Measurements from ENCODE around the gene RRP1B. TPM values are rescaled to one million over a fixed set of nuclear protein-coding genes. Genes with fewer than 3 reads are reported as not detected.

RRP1B gene
- total and polyA plus RNA-seq, 4 donors: 7.3 to 12.6 (median 8.4) TPM

DNA sequence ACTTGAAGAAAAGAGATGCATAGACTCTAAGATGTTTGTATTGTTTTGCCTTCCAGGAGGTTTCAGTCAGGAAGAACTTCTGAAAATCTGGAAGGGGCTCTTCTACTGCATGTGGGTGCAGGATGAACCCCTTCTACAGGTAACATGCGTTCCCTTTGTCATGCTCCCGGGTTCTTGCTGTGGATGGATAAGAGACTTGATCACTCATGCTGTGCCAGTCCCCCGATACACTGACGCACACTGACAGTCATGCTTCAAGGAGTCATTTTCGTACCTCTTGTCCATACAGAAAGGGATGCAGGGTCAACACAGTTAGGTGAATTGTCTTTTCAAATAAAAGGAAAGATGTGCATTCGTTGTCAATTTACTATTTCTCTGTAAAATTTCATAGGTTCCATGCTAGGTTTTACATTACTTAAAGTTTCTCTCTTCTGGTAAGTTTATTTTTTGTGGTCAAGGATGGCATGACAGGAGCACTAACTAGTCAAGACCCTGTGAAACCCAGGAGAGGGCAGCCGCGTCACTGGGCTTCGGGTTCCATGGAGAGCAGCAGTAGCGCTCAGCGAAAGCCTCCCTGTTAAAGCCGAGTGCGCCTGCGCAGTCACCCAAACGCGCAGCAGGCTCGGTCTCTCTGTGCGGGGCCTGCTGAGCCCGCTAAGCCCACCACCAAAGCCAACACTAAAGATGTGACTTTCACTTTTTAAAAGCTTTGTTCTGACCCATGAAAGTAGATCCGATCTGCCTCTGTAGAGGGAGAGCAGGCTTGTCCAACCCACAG lies 10.7 kb downstream of the RRP1B start:
- Histone ChIP-seq H3K9me3 (ENCODE audit: control insufficient read depth in 4 of 4, low read length in 3 of 4) (no peaks in the 10 kb centered on the region), H3K4me3 (ENCODE audit: low read depth in 1 of 3, low read length in 3 of 3) (no peak overlapping the region), H3K27ac (ENCODE audit: low read depth in 1 of 2, low read length in 2 of 2) (no peak overlapping the region), H3K36me3 (ENCODE audit: control insufficient read depth in 4 of 4, insufficient read depth in 3 of 4, low read depth in 1 of 4, low read length in 3 of 4) (peaks cover 5 to 28% (median 15%) of the 10 kb centered on the region in 4 donors), H3K9ac (ENCODE audit: low read depth in 1 of 2, low read length in 2 of 2) (no peak overlapping the region), H3K4me1 (ENCODE audit: control insufficient read depth in 4 of 4, insufficient read depth in 4 of 4, low read length in 3 of 4) (no peaks in the 10 kb centered on the region), H3K27me3 (ENCODE audit: control insufficient read depth in 4 of 4, insufficient read depth in 4 of 4, low read length in 3 of 4) (no peaks in the 10 kb centered on the region)
- no peak for DNase-seq (ENCODE audit: low spot score)
- WGBS: 97% methylated on average over 20 of the region's 20 CpGs
- TF ChIP-seq CTCF (IDR thresholded peaks at IDR 0.05; ENCODE audit: low read depth, low read length, missing input control): peak; percentile 1
- TF ChIP-seq FOXA2 (IDR thresholded peaks at IDR 0.05): no peak

GRCh38 chr21:43675871-43676270 lies 16.5 kb downstream of the RRP1B start:
- Histone ChIP-seq H3K9me3 (ENCODE audit: control insufficient read depth in 4 of 4, low read length in 3 of 4) (no peaks in the 10 kb centered on the region), H3K4me3 (ENCODE audit: low read depth in 1 of 3, low read length in 3 of 3) (no peak overlapping the region), H3K27ac (ENCODE audit: low read depth in 1 of 2, low read length in 2 of 2) (no peak overlapping the region), H3K9ac (ENCODE audit: low read depth in 1 of 2, low read length in 2 of 2) (no peak overlapping the region), H3K27me3 (ENCODE audit: control insufficient read depth in 4 of 4, insufficient read depth in 4 of 4, low read length in 3 of 4) (no peaks in the 10 kb centered on the region), H3K36me3 (ENCODE audit: control insufficient read depth in 4 of 4, insufficient read depth in 3 of 4, low read depth in 1 of 4, low read length in 3 of 4) (peaks cover 8 to 40% (median 26%) of the 10 kb centered on the region in 4 donors), H3K4me1 (ENCODE audit: control insufficient read depth in 4 of 4, insufficient read depth in 4 of 4, low read length in 3 of 4) (no peaks in the 10 kb centered on the region)
- DNase-seq (ENCODE audit: low spot score): no peak
- TF ChIP-seq YY1 (IDR thresholded peaks at IDR 0.05): no peak
- TF ChIP-seq NR2F2 (IDR thresholded peaks at IDR 0.05): no peak
- TF ChIP-seq TAF1 (conservative IDR thresholded peaks at IDR 0.05): no peak
- TF ChIP-seq, protein P1, sequence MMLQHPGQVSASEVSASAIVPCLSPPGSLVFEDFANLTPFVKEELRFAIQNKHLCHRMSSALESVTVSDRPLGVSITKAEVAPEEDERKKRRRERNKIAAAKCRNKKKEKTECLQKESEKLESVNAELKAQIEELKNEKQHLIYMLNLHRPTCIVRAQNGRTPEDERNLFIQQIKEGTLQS (IDR thresholded peaks at IDR 0.05): no peak
- no peak for TF ChIP-seq EGR1 (IDR thresholded peaks at IDR 0.05; ENCODE audit: low read depth in 2 of 2)
- TF ChIP-seq MAX (IDR thresholded peaks at IDR 0.05): no peak
- TF ChIP-seq FOXA2 (IDR thresholded peaks at IDR 0.05): no peak
- no peak for TF ChIP-seq CTCF (IDR thresholded peaks at IDR 0.05; ENCODE audit: low read depth, low read length, missing input control)
- TF ChIP-seq ZBTB33 (IDR thresholded peaks at IDR 0.05): no peak
- no peak for TF ChIP-seq JUND (IDR thresholded peaks at IDR 0.05)
- no peak for TF ChIP-seq HNF4A (conservative IDR thresholded peaks at IDR 0.05)
- TF ChIP-seq, protein P2, sequence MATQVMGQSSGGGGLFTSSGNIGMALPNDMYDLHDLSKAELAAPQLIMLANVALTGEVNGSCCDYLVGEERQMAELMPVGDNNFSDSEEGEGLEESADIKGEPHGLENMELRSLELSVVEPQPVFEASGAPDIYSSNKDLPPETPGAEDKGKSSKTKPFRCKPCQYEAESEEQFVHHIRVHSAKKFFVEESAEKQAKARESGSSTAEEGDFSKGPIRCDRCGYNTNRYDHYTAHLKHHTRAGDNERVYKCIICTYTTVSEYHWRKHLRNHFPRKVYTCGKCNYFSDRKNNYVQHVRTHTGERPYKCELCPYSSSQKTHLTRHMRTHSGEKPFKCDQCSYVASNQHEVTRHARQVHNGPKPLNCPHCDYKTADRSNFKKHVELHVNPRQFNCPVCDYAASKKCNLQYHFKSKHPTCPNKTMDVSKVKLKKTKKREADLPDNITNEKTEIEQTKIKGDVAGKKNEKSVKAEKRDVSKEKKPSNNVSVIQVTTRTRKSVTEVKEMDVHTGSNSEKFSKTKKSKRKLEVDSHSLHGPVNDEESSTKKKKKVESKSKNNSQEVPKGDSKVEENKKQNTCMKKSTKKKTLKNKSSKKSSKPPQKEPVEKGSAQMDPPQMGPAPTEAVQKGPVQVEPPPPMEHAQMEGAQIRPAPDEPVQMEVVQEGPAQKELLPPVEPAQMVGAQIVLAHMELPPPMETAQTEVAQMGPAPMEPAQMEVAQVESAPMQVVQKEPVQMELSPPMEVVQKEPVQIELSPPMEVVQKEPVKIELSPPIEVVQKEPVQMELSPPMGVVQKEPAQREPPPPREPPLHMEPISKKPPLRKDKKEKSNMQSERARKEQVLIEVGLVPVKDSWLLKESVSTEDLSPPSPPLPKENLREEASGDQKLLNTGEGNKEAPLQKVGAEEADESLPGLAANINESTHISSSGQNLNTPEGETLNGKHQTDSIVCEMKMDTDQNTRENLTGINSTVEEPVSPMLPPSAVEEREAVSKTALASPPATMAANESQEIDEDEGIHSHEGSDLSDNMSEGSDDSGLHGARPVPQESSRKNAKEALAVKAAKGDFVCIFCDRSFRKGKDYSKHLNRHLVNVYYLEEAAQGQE (IDR thresholded peaks at IDR 0.05): no peak
- WGBS: 94% methylated on average over 3 of the region's 3 CpGs

Data from liver (tissue), 9 donors.